Left cardiac atrium (tissue), 4 donors: ENCODE measurements around the gene PBRM1. TPM values are rescaled to one million over a fixed set of nuclear protein-coding genes. Genes with fewer than 3 reads are reported as not detected.

ENCODE experiments used
- ATAC-seq, 2 donors: fragments of 200-7000 bp; cut with Tn5 transposase; one replicate each; pipeline ENCODE4 v1.9.1; 2020; ENCODE audit warnings: mild to moderate bottlenecking in 2 of 2, moderate library complexity in 2 of 2
- DNase-seq: peaks from one replicate; pipeline ENCODE4 v3.0.0-alpha.2; 2020
- intact Hi-C, 2 donors: fragments of 100-400 bp; cut with DNase I; formaldehyde crosslinking; loops; one replicate each; pipeline versions ENCODE4 v1.14.1 to v1.15.1; 2022 to 2023
- total RNA-seq, 2 donors: library from RNA; stranded (reverse); fragmentation: NEBNext Ultra II Directional; extraction: Animal tissue kit (Norgen Biotek cat#: 25700); gene quantifications; one replicate each; pipeline ENCODE4 v1.2.1, GENCODE V29; 2021
- donor health status: DM: no; HTN: yes; CAD: no.
- donor health status: DM: no; HTN: yes; CAD: no; lungs with severe emphysema.
- donor health status: DM: yes; HTN: yes; CAD: no.
- donor health status: Dilated cardiomyopathy.

Gene PBRM1
- total RNA-seq, 2 donors from 2014 or later, result 50.7 to 54.4 TPM

- intact Hi-C loops, result no loop called here
- ATAC-seq, result peak in 1 of 2 donors; percentile 31
Observed at GRCh38 chr3:52552089-52552488, 133.6 kb downstream of the PBRM1 start.

GRCh38 chr3:52551118-52551517, 134.6 kb downstream of the PBRM1 start:
- no peak for ATAC-seq
- no peak for DNase-seq
- intact Hi-C loops, result no loop called here

More at GRCh38 chr3:52552089-52552488, 133.6 kb downstream of the PBRM1 start:
- no peak for DNase-seq

- ATAC-seq, result no peak
- intact Hi-C loops, result no loop called here
Observed at GRCh38 chr3:52547143-52547542, 138.6 kb downstream of the PBRM1 start.

GRCh38 chr3:52546111-52546901, 139.4 kb downstream of the PBRM1 start:
- no peak for ATAC-seq
- no peak for DNase-seq
- intact Hi-C loops, result no loop called here

More at GRCh38 chr3:52547143-52547542, 138.6 kb downstream of the PBRM1 start:
- no peak for DNase-seq

- intact Hi-C loops, result no loop called here
- ATAC-seq (peak; percentile 47 to 48), DNase-seq (no peak)
Observed at GRCh38 chr3:52544937-52545336, 140.8 kb downstream of the PBRM1 start.

- DNase-seq, result no peak
- no peak for ATAC-seq
- intact Hi-C loops, result no loop called here
Observed at GRCh38 chr3:52541050-52541449, 144.7 kb downstream of the PBRM1 start.

GRCh38 chr3:52539010-52539653, 146.6 kb downstream of the PBRM1 start:
- intact Hi-C loops, result loop anchor here in 1 of 2 donors (5.0 kb wide), 1 partner anchor 67 kb away; no protein-coding TSS in a partner anchor
- DNase-seq, result no peak
- no peak for ATAC-seq

GRCh38 chr3:52537726-52538421, 147.8 kb downstream of the PBRM1 start:
- intact Hi-C loops, result loop anchor here in 1 of 2 donors (5.0 kb wide), 1 partner anchor 66 kb away; no protein-coding TSS in a partner anchor

GRCh38 chr3:52537165-52537620, 148.5 kb downstream of the PBRM1 start:
- intact Hi-C loops, result loop anchor here in 1 of 2 donors (5.0 kb wide), 1 partner anchor 65 kb away; no protein-coding TSS in a partner anchor
- no peak for DNase-seq
- peak in 1 of 2 donors; percentile 2 for ATAC-seq

More at GRCh38 chr3:52537726-52538421, 147.8 kb downstream of the PBRM1 start:
- DNase-seq (no peak), ATAC-seq (no peak)

GRCh38 chr3:52536369-52537164, 149.1 kb downstream of the PBRM1 start, which contains the start of gene UQCC5:
TSS of gene UQCC5 (plus strand) at chr3:52536605. CDS start at chr3:52536756, 151 bp downstream.
- intact Hi-C loops, result loop anchor here in 1 of 2 donors (5.0 kb wide), 1 partner anchor 64 kb away; no protein-coding TSS in a partner anchor
- ATAC-seq, result peak; percentile 92 to 93
- DNase-seq, result peak; percentile 99

- intact Hi-C loops, result loop anchor here in 1 of 2 donors (5.0 kb wide), 1 partner anchor 64 kb away; no protein-coding TSS in a partner anchor
- DNase-seq, result no peak
- no peak for ATAC-seq
Observed at GRCh38 chr3:52536112-52536368, 149.7 kb downstream of the PBRM1 start.

GRCh38 chr3:52535411-52536111, 150.2 kb downstream of the PBRM1 start:
- intact Hi-C loops, result loop anchor here in 1 of 2 donors (5.0 kb wide), 1 partner anchor 63 kb away; no protein-coding TSS in a partner anchor
- no peak for ATAC-seq
- no peak for DNase-seq

GRCh38 chr3:52534281-52535183, 151.2 kb downstream of the PBRM1 start:
- intact Hi-C loops, result loop anchor here (5.0 kb wide), 1 partner anchor 62 kb away; no protein-coding TSS in a partner anchor
- ATAC-seq (no peak), DNase-seq (no peak)

GRCh38 chr3:52533623-52534280, 152.0 kb downstream of the PBRM1 start, which contains the start of gene NT5DC2:
TSS of gene NT5DC2 (minus strand) at chr3:52533857. CDS start at chr3:52533737, 120 bp downstream.
- DNase-seq, result peak; percentile 76
- intact Hi-C loops, result loop anchor here in 1 of 2 donors (5.0 kb wide), 1 partner anchor 61 kb away; no protein-coding TSS in a partner anchor
- ATAC-seq, result peak; percentile 41 to 51

GRCh38 chr3:52532838-52533622, 152.7 kb downstream of the PBRM1 start:
- ATAC-seq (no peak), DNase-seq (peak; percentile 68)
- intact Hi-C loops, result loop anchor here in 1 of 2 donors (5.0 kb wide), 1 partner anchor 61 kb away; no protein-coding TSS in a partner anchor
